Esophagus muscularis mucosa (tissue), 3 donors: ENCODE results near the gene NUP210.

Experiments used
- CTCF ChIP-seq, 3 experiments: fragments of 200-600 bp in 2 of 3; fragments of 450-650 bp in 1 of 3; sonication (generic) in 2 of 3; IDR thresholded peaks; one replicate each; pipeline ENCODE4 v1.5.1; 2017 to 2019; ENCODE audit warnings: antibody characterized with exemption in 3 of 3, mild to moderate bottlenecking in 2 of 3, moderate library complexity in 1 of 3
- POLR2A ChIP-seq: fragments of 450-650 bp; IDR thresholded peaks from one replicate; pipeline ENCODE4 v1.6.1; 2017; ENCODE audit warnings: antibody characterized with exemption, moderate library complexity, mild to moderate bottlenecking, low read depth

GRCh38 chr3:13417166-13417947 lies 2.8 kb downstream of the NUP210 start:
- no peak for TF ChIP-seq CTCF (IDR thresholded peaks at IDR 0.05)
- TF ChIP-seq POLR2A: no peak
